Progenitor cell of endocrine pancreas (in vitro differentiated cells): Measurements from ENCODE around the gene AASDHPPT. TPM values are rescaled to one million over a fixed set of nuclear protein-coding genes. Genes with fewer than 3 reads are reported as not detected.
A peak's percentile ranks its signal among the peaks of the same experiment; 100 is the strongest.

Source experiments
- DNase-seq: peaks from one replicate; pipeline ENCODE4 v3.0.0; 2021; ENCODE audit warnings: low spot score; ENCODE audit not compliant: unreplicated experiment
- H3K27ac Mint-ChIP-seq: 2 replicates; pipeline ENCODE4 v1.8.0; 2021; ENCODE audit warnings: mild to moderate bottlenecking, moderate library complexity, mixed read lengths
- H3K27me3 Mint-ChIP-seq: 2 replicates; pipeline ENCODE4 v1.8.0; 2021; ENCODE audit warnings: mixed read lengths
- H3K36me3 Mint-ChIP-seq: 2 replicates; pipeline ENCODE4 v1.8.0; 2022; ENCODE audit warnings: mixed read lengths; ENCODE audit not compliant: insufficient read depth
- H3K4me1 Mint-ChIP-seq: 2 replicates; pipeline ENCODE4 v1.8.0; 2021; ENCODE audit warnings: low read depth, mixed read lengths
- H3K4me3 Mint-ChIP-seq: 2 replicates; pipeline ENCODE4 v1.8.0; 2021; ENCODE audit warnings: low read depth, mild to moderate bottlenecking, moderate library complexity, mixed read lengths
- H3K9me3 Mint-ChIP-seq: 2 replicates; pipeline ENCODE4 v1.8.0; 2021; ENCODE audit warnings: low read depth, mixed read lengths
- total RNA-seq: library from RNA; stranded (reverse); gene quantifications from 2 replicates; pipeline ENCODE4 v1.2.1, GENCODE V29; 2021
- TF ChIP-seq, protein P1 (sequence below): fragments of 200-600 bp; sonication (generic); IDR thresholded peaks from one replicate; pipeline ENCODE4 v1.5.0; 2021; ENCODE audit warnings: antibody characterized with exemption, mild to moderate bottlenecking; ENCODE audit not compliant: unreplicated experiment

The AASDHPPT gene
- total RNA-seq, 1 donor from 2014 or later: 56.7 TPM

DNA sequence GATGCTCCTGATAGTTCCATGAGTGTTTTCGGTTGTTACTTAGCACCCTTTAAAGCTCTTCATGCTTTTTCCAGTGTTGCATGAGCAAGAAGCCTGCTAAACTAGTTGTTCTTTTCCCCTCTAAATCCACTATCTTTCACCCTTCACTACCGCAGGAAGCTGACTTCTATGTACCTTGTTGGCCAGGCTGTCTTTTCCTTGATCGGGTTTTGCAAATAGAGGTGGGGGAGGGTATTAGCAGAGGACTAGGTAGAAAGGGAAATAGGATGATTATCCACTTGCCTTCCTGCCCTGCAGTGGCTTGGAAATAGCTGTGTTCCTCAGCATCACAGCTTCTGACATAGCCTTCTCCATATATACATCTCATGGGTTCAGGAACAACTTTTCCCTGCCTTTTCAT, 23.9 kb downstream of the AASDHPPT start:
- Mint-ChIP-seq H3K4me1 (peaks cover 17% of the 10 kb centered on the region), H3K9me3 (peaks cover 9% of the 10 kb centered on the region), H3K36me3 (peaks cover 29% of the 10 kb centered on the region), H3K27me3 (no peaks in the 10 kb centered on the region), H3K4me3 (no peak overlapping the region), H3K27ac (no peak overlapping the region)
- DNase-seq: no peak
- TF ChIP-seq, protein P1, sequence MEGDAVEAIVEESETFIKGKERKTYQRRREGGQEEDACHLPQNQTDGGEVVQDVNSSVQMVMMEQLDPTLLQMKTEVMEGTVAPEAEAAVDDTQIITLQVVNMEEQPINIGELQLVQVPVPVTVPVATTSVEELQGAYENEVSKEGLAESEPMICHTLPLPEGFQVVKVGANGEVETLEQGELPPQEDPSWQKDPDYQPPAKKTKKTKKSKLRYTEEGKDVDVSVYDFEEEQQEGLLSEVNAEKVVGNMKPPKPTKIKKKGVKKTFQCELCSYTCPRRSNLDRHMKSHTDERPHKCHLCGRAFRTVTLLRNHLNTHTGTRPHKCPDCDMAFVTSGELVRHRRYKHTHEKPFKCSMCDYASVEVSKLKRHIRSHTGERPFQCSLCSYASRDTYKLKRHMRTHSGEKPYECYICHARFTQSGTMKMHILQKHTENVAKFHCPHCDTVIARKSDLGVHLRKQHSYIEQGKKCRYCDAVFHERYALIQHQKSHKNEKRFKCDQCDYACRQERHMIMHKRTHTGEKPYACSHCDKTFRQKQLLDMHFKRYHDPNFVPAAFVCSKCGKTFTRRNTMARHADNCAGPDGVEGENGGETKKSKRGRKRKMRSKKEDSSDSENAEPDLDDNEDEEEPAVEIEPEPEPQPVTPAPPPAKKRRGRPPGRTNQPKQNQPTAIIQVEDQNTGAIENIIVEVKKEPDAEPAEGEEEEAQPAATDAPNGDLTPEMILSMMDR: no peak

DNA sequence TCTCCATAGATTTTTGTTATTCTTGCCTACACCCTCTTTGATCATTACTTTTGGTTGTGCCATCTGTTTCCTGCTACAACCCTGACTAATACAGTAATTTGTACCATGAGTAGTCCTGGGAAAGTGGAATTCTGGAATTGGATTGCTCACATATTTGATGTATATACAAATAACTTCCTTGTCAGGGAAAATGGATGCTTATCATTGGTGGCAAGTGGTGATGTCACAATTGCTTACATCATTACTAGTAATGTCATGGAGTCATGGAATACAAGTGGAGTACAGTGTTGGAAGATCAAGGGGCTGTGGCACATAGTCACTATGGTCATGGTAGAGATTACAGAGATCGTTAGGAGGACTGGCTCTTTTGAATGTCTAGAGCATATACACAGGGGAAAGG, 24.4 kb downstream of the AASDHPPT start:
- H3K4me3 Mint-ChIP-seq: no peak overlapping the region
- peaks cover 17% of the 10 kb centered on the region for H3K4me1 Mint-ChIP-seq
- TF ChIP-seq, protein P1: no peak
- H3K9me3 Mint-ChIP-seq: peaks cover 9% of the 10 kb centered on the region
- no peak for DNase-seq
- no peaks in the 10 kb centered on the region for H3K27me3 Mint-ChIP-seq
- H3K27ac Mint-ChIP-seq: no peak overlapping the region
- peaks cover 25% of the 10 kb centered on the region for H3K36me3 Mint-ChIP-seq

DNA sequence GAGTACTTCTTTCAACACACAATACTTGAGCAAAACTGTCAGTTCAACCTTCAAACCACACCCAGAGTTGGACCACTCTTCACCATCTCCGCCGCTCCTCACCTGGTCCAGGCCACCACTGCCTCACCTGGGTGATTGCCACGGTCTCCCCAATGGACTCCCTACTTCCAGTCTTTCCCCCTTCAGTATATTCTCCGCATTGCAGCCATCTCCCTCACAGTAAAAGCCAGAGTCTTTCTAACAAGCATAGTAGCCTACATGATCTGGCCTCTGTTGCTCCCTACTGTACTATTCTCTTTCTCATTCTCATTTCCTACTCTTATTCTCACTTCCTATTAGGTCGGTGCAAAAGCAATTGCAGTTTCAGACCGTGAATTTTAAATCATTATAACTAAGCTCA, 28.5 kb downstream of the AASDHPPT start:
- Mint-ChIP-seq H3K36me3 (peaks cover 4% of the 10 kb centered on the region), H3K27me3 (no peaks in the 10 kb centered on the region), H3K9me3 (peaks cover 19% of the 10 kb centered on the region), H3K4me1 (peaks cover 6% of the 10 kb centered on the region), H3K27ac (no peak overlapping the region), H3K4me3 (no peak overlapping the region)
- TF ChIP-seq, protein P1: no peak
- DNase-seq: no peak

DNA sequence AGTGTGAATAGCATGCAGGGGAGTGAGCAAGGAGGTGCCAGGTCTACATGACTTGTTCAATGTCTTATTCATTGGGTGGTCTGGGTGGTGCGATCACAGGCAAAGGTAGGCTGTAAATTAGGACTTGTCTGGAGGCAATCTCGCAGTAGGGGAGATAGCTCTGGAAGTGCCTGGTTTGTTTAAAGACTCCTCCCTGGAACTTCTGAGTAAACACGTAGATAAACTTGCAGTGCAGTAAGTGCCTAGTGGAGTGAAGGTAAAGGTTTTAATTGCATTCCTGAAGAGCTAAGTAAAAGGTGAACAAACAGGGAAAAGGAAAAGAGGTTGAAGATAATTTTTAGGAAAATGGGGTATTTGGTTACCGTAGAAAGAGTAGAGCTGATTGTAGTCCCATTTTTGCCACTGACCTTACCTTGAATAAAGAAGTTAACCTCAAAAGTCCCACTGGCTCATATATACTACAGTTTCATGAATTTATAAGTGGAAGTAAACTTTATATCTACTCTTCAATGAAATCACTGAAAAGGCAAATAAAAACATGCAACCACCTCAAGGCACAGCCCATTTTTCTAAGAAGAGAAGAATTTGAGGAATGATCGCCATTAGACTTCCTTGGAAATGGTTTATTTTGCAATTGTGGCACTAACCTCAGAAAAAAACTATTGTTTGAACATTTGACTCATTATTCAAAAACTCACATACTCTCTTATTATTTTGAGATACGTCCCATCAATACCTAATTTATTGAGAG, 44.3 kb downstream of the AASDHPPT start:
- Mint-ChIP-seq H3K27ac (no peak overlapping the region), H3K27me3 (no peaks in the 10 kb centered on the region), H3K36me3 (no peaks in the 10 kb centered on the region), H3K4me3 (no peak overlapping the region), H3K4me1 (peaks cover 17% of the 10 kb centered on the region), H3K9me3 (peaks cover 12% of the 10 kb centered on the region)
- TF ChIP-seq, protein P1: no peak
- no peak for DNase-seq

DNA sequence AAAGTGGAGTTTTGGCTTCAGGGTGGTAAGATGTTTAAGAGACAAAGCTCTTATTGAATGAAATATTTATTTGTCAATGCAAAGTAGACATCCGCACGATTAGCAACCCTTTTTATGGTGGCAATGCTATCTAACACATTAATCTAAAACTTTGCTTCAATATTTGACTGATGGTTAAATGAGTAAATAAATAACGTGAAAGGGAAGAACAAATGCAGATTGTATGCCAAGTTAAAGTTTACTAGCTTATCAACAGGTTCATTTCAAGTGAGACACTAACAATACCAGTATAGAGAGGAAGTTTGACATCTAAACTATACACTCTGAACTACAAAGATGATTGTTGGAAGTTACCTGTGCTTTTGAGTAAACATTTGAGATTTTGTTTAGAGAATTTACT, 50.1 kb downstream of the AASDHPPT start:
- Mint-ChIP-seq H3K36me3 (peaks cover 2% of the 10 kb centered on the region), H3K9me3 (peaks cover 1% of the 10 kb centered on the region), H3K4me3 (peak overlapping the region; percentile 22), H3K27ac (peak overlapping the region; percentile 6), H3K4me1 (peaks cover 34% of the 10 kb centered on the region), H3K27me3 (no peaks in the 10 kb centered on the region)
- DNase-seq: no peak
- TF ChIP-seq, protein P1: no peak
